Fibroblast of upper back skin (primary cell): ENCODE data around the gene IGF2.

Experiments
- DNase-seq: peaks from one replicate; pipeline ENCODE4 v3.0.0-alpha.2; 2013

IGF2 gene

DNA sequence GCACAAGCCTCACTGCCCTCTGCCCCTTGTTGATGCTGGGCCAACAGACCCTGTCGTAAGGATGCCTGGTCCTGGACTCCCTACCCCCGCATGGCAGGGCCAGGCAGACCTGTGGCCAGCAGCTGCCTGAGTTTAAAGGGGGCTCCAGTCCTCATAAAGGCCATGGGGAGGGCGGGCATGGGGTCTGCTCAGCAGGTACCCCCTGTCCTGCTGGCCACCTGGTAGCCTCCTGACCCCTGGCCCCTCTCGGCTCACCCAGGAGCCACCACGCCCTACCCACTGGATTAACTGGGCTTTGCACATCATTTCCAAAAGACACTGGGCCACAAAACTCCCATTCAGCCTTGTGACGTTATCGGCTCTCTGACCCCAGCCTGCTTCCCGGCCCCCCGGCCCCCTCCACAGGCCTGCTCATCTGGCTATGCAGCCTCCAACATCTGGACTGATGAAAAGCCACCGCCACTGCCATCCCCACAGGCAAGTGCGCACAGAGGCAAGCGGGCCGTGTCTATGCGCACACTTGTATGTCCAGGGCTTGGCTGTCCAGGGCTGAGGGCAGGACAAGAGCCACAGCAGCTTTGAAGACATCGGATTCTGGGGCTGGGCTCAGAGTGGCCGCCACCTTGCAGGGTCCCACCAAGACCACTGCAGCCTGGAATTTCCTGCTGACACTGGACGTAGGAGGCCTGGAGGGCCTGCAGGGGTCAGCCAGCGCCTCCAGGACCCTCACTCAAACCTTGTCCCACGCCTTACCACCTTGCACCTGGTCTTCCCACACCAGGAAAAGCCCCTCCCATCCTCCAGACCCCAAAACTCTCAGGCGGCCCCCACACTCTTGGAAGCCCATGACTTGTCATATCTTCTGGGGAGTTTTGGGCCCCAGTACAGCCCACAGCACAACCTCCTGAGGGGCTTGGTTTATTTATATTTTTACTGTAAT lies 48.7 kb downstream of the IGF2 start:
- DNase-seq, result no peak

DNA sequence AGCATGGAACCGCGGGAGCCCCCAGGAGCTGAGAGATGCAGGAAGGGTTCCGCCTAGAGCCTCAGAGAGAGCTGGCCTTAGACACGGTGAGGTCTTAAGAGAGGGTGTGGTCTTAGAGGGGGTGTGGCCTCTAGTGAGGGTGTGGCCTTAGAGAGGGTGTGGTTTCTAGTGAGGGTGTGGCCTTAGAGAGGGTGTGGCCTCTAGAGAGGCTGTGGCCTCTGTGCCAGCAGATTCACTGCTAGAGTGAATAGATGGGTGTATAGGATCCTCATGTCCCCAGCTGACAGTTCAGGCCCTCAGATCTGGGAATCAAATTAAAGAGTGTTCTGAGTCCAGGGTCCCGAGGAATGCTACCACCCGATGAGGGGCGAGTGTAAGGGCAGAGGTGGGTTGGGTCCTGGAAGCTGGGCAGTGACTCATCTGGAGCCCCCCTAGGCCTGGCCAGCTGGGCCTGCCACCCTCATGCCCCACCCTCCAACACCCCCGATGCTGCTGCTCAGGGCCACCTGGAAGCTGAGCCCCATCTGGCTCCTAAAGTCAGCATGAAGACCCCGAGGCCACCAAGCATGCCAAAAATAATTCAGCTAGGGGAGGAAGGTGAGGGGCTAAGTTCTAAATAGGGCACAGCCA lies 49.5 kb downstream of the IGF2 start:
- DNase-seq, result no peak

DNA sequence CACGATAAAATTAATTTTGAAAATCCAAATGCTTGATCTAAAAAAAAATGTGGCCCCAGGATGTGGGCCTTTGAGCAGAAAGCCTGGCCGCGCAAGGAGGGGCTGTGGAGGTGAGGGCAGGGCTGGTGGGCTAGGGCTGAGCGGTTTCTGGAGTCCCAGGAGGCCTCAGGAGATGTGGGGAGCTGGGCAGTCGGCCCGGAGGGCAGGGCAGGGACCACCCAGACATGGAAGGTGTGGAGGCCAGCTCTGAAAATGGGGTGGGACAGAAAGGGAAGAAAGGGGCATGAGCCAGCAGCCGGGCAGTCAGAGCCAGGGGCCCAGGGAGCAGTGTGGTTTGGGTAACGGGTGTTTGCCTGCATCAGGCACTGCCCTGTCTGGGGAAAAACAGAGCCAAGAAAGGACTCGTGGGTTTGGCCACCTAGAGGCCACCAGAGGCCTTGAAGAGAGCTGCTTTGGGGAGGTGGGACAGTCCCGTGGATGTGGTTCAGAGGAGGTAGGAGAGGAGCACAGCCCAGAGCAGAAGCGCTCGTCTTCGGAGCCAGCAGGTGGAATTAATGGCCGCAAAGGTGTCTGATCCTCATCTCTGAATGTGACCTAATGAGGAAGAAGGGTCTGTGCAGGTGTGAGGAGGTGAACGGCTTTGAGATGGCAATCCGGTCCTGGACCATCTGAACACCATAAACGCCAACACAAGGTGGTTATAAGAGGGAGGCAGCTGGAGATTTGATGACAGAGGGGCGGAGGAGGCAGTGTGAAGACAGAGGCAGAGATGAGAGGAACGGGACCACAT lies 50.2 kb downstream of the IGF2 start:
- DNase-seq, result no peak

DNA sequence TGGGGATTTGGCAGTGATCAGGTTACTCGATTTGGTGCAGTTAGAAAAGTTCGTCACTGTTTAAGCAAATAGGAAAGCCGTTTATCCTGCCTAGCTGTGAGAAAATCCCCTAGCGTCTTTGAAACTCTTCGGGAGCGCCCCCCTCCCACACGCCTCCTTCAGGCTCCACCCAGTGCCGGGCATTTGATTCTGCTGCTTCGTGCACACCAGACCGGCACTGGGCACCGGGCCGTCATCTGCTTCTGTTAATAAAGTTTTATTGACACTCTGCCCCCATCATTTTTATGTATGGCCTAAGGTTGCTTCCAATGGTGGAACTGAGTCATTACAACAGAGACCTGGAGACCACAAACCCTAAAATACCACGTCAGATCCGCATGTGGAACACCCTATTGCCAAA lies 50.9 kb downstream of the IGF2 start:
- DNase-seq, result no peak

DNA sequence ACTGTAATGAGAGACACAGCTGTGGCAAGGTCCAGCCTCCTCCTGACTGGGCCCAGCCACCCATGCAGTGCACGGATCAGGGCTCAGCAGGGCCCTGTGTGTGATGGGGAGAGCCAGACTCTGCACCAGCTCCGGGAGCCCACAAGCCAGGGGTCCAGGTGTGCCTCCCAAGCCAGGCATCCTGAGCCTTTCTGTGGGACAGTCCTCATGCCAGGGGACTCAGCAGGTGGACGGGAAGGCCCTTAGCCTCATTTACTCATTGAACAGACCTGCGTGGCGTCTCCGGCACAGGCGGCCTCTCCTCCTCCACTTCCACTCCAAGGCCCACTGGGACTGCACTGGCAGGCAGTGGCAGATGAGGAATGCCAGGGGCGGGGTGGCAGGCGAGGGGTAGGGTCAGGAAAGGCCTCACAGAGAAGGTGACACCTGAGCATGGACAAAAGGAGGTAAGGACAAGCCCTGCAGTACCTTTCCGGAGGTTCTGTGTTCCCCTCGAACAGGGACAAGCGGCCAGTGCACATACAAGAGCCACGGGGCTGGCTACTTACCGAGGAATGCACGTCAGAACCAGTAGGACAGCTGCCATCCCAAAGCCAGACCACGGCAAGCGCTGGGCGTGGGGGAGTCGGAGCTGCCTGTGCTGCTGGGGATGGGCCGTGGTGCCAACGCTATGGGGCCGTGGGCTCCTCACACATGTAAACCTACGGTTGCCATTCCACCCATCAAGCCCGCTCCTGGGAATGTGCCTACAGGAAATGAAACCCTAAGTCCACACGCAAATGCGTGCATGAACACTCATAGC lies 52.7 kb downstream of the IGF2 start:
- DNase-seq, result no peak

DNA sequence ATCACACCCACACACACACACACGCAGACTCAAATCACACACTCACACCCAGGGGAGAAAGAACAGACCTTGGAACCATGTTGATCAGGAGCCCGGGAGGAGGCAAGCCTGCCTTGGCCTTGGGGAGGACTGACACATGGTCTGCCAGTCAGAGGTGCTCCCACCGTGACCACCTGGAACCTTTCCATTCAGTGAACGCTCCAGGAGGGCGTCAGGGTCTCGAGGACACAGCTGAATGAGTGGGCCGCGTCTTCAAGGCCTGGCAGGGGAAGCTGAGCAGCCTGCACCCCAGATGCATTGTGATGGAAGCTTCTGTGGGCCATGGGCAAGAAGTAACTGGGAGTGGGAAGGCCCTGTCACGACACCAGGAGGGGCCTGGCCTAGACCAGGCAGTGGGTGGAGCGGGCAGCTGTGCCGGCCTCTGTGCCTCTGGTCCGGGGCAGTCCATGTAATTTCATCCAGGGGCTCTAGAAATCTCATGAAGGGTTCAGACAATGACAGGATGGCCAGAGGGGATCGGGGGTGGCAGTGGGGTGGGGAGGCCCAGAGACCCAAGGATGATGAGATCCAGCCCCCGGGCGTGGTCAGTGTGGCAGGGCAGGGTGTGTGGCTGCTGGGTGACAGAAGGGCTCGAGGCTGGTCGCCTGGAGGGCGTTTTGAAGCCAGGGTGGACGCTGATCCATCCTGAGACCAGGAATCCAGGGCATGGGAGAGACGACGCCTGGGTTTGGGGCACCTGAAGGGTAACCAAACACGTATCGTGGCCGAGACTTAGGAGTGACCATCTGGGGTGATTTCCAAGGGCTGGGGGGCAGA lies 53.7 kb downstream of the IGF2 start:
- no peak for DNase-seq

DNA sequence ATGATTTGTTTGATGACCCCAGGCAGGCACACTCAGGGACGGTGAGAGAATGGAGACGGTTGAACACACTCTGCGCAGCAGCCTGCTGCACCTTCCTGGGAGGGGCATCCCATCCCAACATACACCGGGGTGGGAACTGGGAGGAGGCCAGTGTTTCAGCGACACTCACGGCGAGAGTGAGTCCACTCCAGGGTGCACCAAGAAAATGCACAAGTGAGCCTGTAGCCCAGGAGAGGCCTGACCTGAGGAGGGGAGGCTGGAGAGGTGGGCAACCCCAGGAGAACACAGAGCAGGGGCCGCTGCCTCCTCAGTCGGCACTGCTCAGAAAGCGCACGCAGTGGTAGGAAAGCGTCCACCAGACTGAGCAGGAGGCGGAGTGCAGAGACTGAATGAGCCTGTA lies 54.5 kb downstream of the IGF2 start:
- no peak for DNase-seq
